GM12891 (cell line): Measurements from ENCODE around the gene NOM1.

Experiments used
- POLR2A ChIP-seq: IDR thresholded peaks from 2 replicates; pipeline ENCODE4 v1.6.1; 2011; ENCODE audit warnings: low read depth, low read length, control low read depth
- POLR2AphosphoS5 ChIP-seq: IDR thresholded peaks from 2 replicates; pipeline ENCODE4 v1.6.1; 2011; ENCODE audit warnings: low read depth, low read length, control low read depth
- POU2F2 ChIP-seq: IDR thresholded peaks from 2 replicates; pipeline ENCODE4 v1.6.1; 2011; ENCODE audit warnings: low read depth, mild to moderate bottlenecking, control low read depth, low read length, moderate library complexity
- SPI1 ChIP-seq: IDR thresholded peaks from 2 replicates; pipeline ENCODE4 v1.6.1; 2011; ENCODE audit warnings: low read depth, low read length, control low read depth
- TAF1 ChIP-seq: IDR thresholded peaks from 2 replicates; pipeline ENCODE4 v1.6.1; 2011; ENCODE audit warnings: low read depth, low read length, control low read depth

GRCh38 chr7:156949541-156950380 lies at the start of gene NOM1:
- TF ChIP-seq POLR2AphosphoS5, result peak; percentile 82
- peak; percentile 87 for TF ChIP-seq POLR2A
- TF ChIP-seq TAF1, result peak; percentile 97
- no peak for TF ChIP-seq SPI1
- TF ChIP-seq POU2F2, result no peak
